Neural progenitor cell (in vitro differentiated cells): ENCODE measurements around the gene ARSD.

Experiments
- EZH2 ChIP-seq: fragments of 200-600 bp; sonication (generic); IDR thresholded peaks from 2 replicates; pipeline ENCODE4 v1.6.1; 2017; ENCODE audit warnings: antibody characterized with exemption, mild to moderate bottlenecking, moderate library complexity
- EZH2phosphoT487 ChIP-seq: fragments of 200-600 bp; sonication (generic); IDR thresholded peaks from 2 replicates; pipeline ENCODE4 v1.6.1; 2017; ENCODE audit warnings: antibody characterized with exemption
- TF ChIP-seq, protein P1 (sequence below): fragments of 200-600 bp; sonication (generic); IDR thresholded peaks from 2 replicates; pipeline ENCODE4 v1.5.1; 2017; ENCODE audit warnings: antibody characterized with exemption, mild to moderate bottlenecking

- TF ChIP-seq, protein P1, sequence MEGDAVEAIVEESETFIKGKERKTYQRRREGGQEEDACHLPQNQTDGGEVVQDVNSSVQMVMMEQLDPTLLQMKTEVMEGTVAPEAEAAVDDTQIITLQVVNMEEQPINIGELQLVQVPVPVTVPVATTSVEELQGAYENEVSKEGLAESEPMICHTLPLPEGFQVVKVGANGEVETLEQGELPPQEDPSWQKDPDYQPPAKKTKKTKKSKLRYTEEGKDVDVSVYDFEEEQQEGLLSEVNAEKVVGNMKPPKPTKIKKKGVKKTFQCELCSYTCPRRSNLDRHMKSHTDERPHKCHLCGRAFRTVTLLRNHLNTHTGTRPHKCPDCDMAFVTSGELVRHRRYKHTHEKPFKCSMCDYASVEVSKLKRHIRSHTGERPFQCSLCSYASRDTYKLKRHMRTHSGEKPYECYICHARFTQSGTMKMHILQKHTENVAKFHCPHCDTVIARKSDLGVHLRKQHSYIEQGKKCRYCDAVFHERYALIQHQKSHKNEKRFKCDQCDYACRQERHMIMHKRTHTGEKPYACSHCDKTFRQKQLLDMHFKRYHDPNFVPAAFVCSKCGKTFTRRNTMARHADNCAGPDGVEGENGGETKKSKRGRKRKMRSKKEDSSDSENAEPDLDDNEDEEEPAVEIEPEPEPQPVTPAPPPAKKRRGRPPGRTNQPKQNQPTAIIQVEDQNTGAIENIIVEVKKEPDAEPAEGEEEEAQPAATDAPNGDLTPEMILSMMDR, result no peak
- TF ChIP-seq EZH2 (no peak), EZH2phosphoT487 (no peak)
Observed at GRCh38 chrX:2969021-2969420, 39.9 kb upstream of the ARSD start.
